Fibroblast of skin of right biceps (primary cell): ENCODE measurements around the gene PCDHA2.
A peak's percentile ranks its signal among the peaks of the same experiment; 100 is the strongest.
"Not testable (repeated sequence)": the region's sequence is repeated elsewhere in the genome, so short reads cannot be mapped to it uniquely, and the experiment has no call there.

Experiments used
- DNase-seq: peaks from one replicate; pipeline ENCODE4 v3.0.0-alpha.2; 2013

The PCDHA2 gene

DNA sequence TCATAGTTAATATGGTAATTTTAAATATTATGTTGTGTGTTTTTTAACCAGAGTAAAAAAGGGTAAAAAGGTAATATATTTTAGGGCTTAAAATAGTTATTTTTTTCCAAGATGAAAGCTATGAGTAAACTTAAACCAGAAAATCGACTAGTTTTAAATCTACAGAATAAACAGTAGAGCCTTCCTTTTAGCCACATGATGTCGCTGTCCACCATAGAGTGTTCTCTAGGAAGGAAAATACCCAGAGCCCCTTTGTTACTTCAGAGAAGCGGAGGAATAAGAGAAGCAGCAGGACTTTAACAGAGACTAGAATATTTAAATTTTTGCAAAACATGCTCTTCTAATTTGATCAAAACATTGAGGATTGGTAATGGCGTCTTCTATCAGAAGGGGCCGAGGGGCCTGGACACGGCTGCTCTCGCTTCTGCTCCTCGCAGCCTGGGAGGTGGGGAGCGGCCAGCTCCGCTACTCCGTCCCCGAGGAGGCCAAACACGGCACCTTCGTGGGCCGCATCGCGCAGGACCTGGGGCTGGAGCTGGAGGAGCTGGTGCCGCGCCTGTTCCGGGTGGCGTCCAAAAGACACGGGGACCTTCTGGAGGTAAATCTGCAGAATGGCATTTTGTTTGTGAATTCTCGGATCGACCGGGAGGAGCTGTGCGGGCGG is at the start of gene PCDHA2:
TSS of gene PCDHA2 (plus strand) at position 258 of the 664 bp plus-strand sequence.
- DNase-seq, result no peak

- no peak for DNase-seq
These were observed 41.1 kb upstream of the PCDHA2 start for GRCh38 chr5:140753561-140753960.

- no peak for DNase-seq
These were observed 30.3 kb upstream of the PCDHA2 start for GRCh38 chr5:140764177-140764973.

DNA sequence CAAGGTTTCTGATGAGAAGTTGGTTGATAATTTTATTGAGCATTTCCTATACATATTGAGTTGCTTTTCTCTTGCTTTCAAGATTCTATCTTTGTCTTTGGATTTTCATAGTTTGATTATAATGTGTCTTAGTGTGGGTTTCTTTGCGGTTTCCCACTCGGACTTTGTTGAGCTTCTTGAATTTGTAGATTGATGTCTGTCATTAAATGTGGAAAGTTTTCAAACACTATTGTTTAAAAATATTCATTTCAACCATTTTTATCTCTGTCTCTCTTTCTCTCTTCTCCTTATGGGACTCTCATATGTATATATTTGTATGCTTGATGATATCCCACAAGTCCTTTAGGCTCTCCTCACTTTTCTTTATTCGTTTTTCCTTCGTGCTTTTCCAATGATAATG is 27.2 kb upstream of the PCDHA2 start:
- DNase-seq, result no peak

GRCh38 chr5:140780512-140780911 is 14.1 kb upstream of the PCDHA2 start:
- no peak for DNase-seq

DNA sequence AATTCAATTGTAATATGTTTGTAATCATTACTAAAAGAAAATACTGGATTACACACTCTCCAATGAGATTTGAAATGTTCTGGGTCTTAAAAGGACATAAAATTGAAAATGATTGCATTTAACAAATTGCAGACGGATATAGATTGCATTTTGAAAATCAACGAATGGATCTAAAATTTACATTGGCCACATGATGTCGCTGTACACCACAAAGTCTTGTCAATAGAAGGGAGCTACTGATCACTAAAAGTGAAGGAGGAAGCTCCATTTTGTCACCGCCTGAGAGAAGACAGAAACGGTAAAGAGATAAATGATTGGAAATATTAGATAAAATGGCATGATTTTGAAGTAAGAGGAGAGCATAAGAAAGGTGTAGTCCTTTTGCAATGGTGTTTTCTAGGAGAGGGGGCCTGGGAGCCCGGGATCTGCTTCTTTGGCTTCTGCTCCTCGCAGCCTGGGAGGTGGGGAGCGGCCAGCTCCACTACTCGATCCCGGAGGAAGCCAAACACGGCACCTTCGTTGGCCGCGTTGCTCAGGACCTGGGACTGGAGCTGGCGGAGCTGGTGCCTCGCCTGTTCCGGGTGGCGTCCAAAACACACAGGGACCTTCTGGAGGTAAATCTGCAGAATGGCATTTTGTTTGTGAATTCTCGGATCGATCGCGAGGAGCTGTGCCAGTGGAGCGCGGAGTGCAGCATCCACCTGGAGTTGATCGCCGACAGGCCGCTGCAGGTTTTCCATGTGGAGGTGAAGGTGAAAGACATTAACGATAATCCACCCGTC is 8.6 kb upstream of the PCDHA2 start, which contains the start of gene PCDHA1:
TSS of gene PCDHA1 (plus strand) at position 236 of the 782 bp plus-strand sequence.
- DNase-seq, result no peak

DNA sequence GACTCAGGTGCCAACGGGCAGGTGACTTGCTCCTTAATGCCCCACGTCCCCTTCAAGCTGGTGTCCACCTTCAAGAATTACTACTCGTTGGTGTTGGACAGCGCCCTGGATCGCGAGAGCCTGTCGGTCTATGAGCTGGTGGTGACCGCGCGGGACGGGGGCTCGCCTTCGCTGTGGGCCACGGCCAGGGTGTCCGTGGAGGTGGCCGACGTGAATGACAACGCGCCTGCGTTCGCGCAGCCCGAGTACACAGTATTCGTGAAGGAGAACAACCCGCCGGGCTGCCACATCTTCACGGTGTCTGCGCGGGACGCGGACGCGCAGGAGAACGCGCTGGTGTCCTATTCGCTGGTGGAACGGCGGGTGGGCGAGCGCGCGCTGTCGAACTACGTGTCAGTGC is 7.2 kb upstream of the PCDHA2 start:
- not testable (repeated sequence) for DNase-seq

DNA sequence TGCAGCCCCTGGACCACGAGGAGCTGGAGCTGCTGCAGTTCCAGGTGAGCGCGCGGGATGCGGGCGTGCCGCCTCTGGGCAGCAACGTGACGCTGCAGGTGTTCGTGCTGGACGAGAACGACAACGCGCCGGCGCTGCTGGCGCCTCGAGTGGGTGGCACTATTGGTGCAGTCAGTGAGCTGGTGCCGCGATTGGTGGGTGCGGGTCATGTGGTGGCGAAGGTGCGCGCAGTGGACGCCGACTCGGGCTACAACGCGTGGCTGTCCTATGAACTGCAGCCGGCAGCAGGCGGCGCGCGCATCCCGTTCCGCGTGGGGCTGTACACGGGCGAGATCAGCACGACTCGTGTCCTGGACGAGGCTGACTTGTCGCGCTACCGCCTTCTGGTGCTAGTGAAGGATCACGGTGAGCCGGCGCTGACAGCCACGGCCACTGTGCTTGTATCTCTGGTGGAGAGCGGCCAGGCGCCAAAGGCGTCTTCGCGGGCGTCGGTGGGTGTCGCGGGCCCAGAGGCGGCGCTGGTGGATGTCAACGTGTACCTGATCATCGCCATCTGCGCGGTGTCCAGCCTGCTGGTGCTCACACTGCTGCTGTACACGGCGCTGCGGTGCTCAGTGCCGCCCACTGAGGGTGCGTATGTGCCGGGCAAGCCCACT is 6.7 kb upstream of the PCDHA2 start:
- DNase-seq, result not testable (repeated sequence)

GRCh38 chr5:140791089-140791488 is 3.6 kb upstream of the PCDHA2 start:
- no peak for DNase-seq

GRCh38 chr5:140795259-140795641 is 598 bp downstream of the PCDHA2 start:
- no peak for DNase-seq

DNA sequence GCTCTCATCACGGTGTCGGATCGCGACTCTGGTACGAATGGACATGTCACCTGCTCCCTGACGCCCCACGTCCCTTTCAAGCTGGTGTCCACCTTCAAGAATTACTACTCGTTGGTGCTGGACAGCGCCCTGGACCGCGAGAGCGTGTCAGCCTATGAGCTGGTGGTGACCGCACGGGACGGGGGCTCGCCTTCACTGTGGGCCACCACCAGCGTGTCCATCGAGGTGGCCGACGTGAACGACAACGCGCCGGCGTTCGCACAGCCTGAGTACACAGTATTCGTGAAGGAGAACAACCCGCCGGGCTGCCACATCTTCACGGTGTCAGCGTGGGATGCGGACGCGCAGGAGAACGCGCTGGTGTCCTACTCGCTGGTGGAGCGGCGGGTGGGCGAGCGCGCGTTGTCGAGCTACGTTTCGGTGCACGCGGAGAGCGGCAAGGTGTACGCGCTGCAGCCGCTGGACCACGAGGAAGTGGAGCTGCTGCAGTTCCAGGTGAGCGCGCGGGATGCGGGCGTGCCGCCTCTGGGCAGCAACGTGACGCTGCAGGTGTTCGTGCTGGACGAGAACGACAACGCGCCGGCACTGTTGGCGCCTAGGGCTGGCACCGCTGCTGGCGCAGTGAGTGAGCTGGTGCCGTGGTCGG is 1.5 kb downstream of the PCDHA2 start:
- DNase-seq, result not testable (repeated sequence)

- no peak for DNase-seq
These were observed 2.1 kb downstream of the PCDHA2 start for GRCh38 chr5:140796718-140797095.

DNA sequence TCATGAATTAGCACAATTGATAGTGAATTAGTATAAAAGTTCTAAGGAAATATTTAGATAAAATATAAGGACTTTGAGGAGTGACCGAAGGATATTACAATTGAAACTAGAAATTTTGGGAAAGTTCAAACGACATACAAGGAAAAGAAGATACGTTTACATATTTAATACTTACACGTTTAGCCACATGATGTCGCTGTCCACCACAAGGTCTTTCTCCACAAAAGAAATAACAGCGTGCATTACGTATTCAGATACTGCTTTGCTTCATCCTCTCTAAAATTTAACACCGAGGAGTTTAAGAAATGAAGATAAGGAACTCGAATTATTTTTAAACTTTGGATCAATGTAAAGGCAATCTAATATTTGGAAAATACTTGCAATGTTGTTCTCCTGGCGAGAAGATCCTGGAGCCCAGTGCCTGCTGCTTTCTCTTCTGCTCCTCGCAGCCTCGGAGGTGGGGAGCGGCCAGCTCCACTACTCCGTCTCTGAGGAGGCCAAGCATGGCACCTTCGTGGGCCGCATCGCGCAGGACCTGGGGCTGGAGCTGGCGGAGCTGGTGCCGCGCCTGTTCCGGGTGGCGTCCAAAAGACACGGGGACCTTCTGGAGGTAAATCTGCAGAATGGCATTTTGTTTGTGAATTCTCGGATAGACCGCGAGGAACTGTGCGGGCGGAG is 6.3 kb downstream of the PCDHA2 start, which contains the start of gene PCDHA3:
TSS of gene PCDHA3 (plus strand) at position 242 of the 678 bp plus-strand sequence.
- peak; percentile 10 for DNase-seq

DNA sequence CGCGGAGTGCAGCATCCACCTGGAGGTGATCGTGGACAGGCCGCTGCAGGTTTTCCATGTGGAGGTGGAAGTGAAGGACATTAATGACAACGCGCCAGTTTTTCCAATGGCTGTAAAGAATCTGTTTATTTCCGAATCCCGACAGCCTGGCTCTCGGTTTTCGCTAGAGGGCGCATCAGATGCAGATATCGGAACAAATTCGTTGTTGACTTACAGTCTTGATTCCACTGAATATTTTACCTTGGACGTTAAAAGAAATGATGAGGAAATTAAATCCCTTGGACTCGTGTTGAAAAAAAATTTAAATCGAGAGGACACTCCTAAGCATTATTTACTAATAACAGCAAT is 6.8 kb downstream of the PCDHA2 start:
- DNase-seq, result no peak

GRCh38 chr5:140802381-140802780 is 7.7 kb downstream of the PCDHA2 start:
- not testable (repeated sequence) for DNase-seq

- DNase-seq, result no peak
These were observed 8.2 kb downstream of the PCDHA2 start for GRCh38 chr5:140802781-140803271.

DNA sequence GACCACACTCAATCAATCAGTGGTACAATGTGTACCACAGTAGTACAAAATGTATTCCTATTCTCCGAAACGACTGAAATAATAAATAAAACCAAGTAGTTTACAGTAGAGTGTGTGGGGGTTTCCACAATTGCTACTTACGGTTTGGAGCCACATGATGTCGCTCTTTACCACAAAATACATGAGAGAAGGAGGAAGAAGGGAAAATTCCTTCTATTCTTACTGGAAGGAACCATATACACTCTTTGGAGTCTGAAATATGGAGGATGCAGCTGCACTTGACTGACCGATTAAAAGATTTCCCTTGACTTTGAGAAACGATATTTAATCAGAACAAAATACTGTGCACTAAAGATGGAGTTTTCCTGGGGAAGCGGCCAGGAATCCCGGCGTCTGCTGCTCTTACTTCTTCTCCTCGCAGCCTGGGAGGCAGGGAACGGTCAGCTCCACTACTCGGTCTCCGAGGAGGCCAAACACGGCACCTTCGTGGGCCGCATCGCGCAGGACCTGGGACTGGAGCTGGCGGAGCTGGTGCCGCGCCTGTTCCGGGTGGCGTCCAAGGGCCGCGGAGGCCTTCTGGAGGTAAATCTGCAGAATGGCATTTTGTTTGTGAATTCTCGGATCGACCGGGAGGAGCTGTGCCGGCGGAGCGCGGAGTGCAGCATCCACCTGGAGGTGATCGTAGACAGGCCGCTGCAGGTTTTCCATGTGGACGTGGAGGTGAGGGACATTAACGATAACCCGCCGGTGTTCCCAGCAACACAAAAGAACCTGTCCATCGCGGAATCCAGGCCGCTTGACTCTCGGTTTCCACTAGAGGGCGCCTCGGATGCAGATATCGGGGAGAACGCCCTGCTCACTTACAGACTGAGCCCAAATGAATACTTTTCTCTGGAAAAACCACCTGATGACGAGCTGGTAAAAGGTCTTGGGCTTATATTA is 12.5 kb downstream of the PCDHA2 start, which contains the start of gene PCDHA4:
TSS of gene PCDHA4 (plus strand) at position 235 of the 942 bp plus-strand sequence.
- DNase-seq, result peak; percentile 5

DNA sequence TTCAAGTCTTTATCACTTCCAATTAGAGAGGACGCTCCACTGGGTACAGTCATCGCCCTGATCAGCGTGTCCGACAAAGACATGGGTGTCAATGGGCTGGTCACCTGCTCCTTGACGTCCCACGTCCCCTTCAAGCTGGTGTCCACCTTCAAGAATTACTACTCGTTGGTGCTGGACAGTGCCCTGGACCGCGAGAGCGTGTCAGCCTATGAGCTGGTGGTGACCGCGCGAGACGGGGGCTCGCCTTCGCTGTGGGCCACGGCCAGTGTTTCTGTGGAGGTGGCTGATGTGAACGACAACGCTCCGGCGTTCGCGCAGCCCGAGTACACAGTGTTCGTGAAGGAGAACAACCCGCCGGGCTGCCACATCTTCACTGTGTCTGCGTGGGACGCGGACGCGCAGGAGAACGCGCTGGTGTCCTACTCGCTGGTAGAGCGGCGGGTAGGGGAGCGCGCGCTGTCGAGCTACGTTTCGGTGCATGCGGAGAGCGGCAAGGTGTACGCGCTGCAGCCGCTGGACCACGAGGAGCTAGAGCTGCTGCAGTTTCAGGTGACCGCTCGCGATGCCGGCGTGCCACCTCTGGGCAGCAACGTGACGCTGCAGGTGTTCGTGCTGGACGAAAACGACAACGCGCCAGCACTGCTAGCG is 13.7 kb downstream of the PCDHA2 start:
- DNase-seq, result not testable (repeated sequence)

GRCh38 chr5:140808889-140809291 is 14.2 kb downstream of the PCDHA2 start:
- no peak for DNase-seq
